Tibial nerve (tissue), 3 donors: ENCODE measurements around the gene ASB1.

Experiments used
- POLR2A ChIP-seq, 2 donors: fragments of 450-650 bp; IDR thresholded peaks; one replicate each; pipeline ENCODE4 v1.6.1; 2017; ENCODE audit warnings: antibody characterized with exemption in 2 of 2, mild to moderate bottlenecking in 2 of 2, moderate library complexity in 2 of 2
- TF ChIP-seq, protein P1 (sequence below), 5 experiments: fragments of 200-600 bp in 3 of 5; fragments of 450-650 bp in 2 of 5; sonication (generic) in 3 of 5; IDR thresholded peaks; one replicate each; pipeline ENCODE4 v1.5.1; 2016 to 2019; ENCODE audit warnings: antibody characterized with exemption in 5 of 5, mild to moderate bottlenecking in 3 of 5, moderate library complexity in 2 of 5

GRCh38 chr2:238406998-238407285 lies 19.8 kb upstream of the ASB1 start:
- no peak for TF ChIP-seq POLR2A (IDR thresholded peaks at IDR 0.05)
- TF ChIP-seq, protein P1, sequence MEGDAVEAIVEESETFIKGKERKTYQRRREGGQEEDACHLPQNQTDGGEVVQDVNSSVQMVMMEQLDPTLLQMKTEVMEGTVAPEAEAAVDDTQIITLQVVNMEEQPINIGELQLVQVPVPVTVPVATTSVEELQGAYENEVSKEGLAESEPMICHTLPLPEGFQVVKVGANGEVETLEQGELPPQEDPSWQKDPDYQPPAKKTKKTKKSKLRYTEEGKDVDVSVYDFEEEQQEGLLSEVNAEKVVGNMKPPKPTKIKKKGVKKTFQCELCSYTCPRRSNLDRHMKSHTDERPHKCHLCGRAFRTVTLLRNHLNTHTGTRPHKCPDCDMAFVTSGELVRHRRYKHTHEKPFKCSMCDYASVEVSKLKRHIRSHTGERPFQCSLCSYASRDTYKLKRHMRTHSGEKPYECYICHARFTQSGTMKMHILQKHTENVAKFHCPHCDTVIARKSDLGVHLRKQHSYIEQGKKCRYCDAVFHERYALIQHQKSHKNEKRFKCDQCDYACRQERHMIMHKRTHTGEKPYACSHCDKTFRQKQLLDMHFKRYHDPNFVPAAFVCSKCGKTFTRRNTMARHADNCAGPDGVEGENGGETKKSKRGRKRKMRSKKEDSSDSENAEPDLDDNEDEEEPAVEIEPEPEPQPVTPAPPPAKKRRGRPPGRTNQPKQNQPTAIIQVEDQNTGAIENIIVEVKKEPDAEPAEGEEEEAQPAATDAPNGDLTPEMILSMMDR (IDR thresholded peaks at IDR 0.05), result no peak
